Measurements from ENCODE around the gene CCNK.

Gene CCNK

DNA sequence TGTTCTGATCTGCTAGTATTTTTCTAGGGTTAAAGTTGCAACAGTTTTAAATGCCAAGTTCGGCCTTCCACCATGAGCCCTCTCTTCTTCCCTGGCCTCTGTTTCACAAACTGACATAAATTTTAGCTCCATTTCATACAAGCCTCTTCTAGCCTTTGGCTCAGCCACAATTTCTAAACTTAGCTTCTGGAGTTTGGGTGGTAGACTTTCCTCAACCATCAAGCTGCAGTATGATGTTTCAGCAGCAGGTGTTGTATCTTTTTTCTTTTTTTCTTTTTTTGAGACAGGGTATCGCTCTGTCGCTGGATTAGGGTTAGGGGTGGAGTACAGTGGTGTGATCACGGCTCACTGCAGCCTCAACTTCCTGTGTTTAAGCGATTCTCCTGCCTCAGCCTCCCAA is 30.0 kb upstream of the CCNK start:
- no peaks in the 10 kb centered on the region for H3K4me1 ChIP-seq (ENCODE audit: insufficient read depth, low read length, severe bottlenecking)
- H4K20me1 ChIP-seq (ENCODE audit: insufficient read depth, low read length), result no peaks in the 10 kb centered on the region
- H3K27me3 ChIP-seq (ENCODE audit: insufficient read depth, low read length), result no peaks in the 10 kb centered on the region
- H3K79me2 ChIP-seq (ENCODE audit: insufficient read depth, low read length), result no peaks in the 10 kb centered on the region
- H3K4me3 ChIP-seq (ENCODE audit: low read depth, low read length, poor library complexity, severe bottlenecking), result no peak overlapping the region
- H3K27ac ChIP-seq (ENCODE audit: low read depth, low read length, poor library complexity, severe bottlenecking), result no peak overlapping the region
- no peak overlapping the region for H2AFZ ChIP-seq (ENCODE audit: low read length)
- H3K9me3 ChIP-seq (ENCODE audit: low read length), result no peaks in the 10 kb centered on the region
- H3K4me2 ChIP-seq (ENCODE audit: low read length), result no peak overlapping the region
- TF ChIP-seq, protein P1, sequence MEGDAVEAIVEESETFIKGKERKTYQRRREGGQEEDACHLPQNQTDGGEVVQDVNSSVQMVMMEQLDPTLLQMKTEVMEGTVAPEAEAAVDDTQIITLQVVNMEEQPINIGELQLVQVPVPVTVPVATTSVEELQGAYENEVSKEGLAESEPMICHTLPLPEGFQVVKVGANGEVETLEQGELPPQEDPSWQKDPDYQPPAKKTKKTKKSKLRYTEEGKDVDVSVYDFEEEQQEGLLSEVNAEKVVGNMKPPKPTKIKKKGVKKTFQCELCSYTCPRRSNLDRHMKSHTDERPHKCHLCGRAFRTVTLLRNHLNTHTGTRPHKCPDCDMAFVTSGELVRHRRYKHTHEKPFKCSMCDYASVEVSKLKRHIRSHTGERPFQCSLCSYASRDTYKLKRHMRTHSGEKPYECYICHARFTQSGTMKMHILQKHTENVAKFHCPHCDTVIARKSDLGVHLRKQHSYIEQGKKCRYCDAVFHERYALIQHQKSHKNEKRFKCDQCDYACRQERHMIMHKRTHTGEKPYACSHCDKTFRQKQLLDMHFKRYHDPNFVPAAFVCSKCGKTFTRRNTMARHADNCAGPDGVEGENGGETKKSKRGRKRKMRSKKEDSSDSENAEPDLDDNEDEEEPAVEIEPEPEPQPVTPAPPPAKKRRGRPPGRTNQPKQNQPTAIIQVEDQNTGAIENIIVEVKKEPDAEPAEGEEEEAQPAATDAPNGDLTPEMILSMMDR (IDR thresholded peaks at IDR 0.05; ENCODE audit: low read length), result no peak
- no peak for TF ChIP-seq EZH2 (IDR thresholded peaks at IDR 0.05; ENCODE audit: borderline replicate concordance, low read length)
- H3F3A ChIP-seq (ENCODE audit: insufficient read depth, low read length), result no peaks in the 10 kb centered on the region
- H3K9me2 ChIP-seq (ENCODE audit: low read depth, low read length), result no peaks in the 10 kb centered on the region
- peaks cover 36% of the 10 kb centered on the region for H3K36me3 ChIP-seq (ENCODE audit: insufficient read depth, low read length)
- no peak overlapping the region for H3K9ac ChIP-seq (ENCODE audit: low read length)

DNA sequence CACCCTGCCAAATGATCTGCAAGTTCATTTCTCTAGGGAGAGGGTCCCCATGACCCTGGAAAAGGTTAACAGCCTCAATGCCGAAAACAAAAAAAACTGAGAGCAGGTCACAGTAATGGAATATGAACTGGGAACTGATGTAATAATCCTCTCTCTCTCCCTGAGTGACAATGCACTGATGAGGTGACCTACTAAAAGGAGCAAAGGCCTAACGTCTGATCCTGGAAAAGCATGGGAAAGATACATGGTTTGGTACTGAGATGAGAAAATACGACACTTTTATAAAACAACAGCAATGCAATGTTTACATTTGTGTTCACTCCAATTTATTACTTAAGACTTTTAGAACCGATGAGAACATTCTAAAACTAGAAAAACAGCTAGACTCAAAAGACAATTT is 28.2 kb upstream of the CCNK start:
- H3K9ac ChIP-seq (ENCODE audit: low read length), result no peak overlapping the region
- H3F3A ChIP-seq (ENCODE audit: insufficient read depth, low read length), result no peaks in the 10 kb centered on the region
- H3K4me3 ChIP-seq (ENCODE audit: low read depth, low read length, poor library complexity, severe bottlenecking), result no peak overlapping the region
- H4K20me1 ChIP-seq (ENCODE audit: insufficient read depth, low read length), result no peaks in the 10 kb centered on the region
- no peak overlapping the region for H3K27ac ChIP-seq (ENCODE audit: low read depth, low read length, poor library complexity, severe bottlenecking)
- H3K79me2 ChIP-seq (ENCODE audit: insufficient read depth, low read length), result no peaks in the 10 kb centered on the region
- H3K27me3 ChIP-seq (ENCODE audit: insufficient read depth, low read length), result no peaks in the 10 kb centered on the region
- no peak overlapping the region for H3K4me2 ChIP-seq (ENCODE audit: low read length)
- H3K9me2 ChIP-seq (ENCODE audit: low read depth, low read length), result no peaks in the 10 kb centered on the region
- no peak for TF ChIP-seq EZH2 (IDR thresholded peaks at IDR 0.05; ENCODE audit: borderline replicate concordance, low read length)
- TF ChIP-seq, protein P1 (IDR thresholded peaks at IDR 0.05; ENCODE audit: low read length), result no peak
- peaks cover 42% of the 10 kb centered on the region for H3K36me3 ChIP-seq (ENCODE audit: insufficient read depth, low read length)
- H3K9me3 ChIP-seq (ENCODE audit: low read length), result no peaks in the 10 kb centered on the region
- no peaks in the 10 kb centered on the region for H3K4me1 ChIP-seq (ENCODE audit: insufficient read depth, low read length, severe bottlenecking)
- H2AFZ ChIP-seq (ENCODE audit: low read length), result no peak overlapping the region

DNA sequence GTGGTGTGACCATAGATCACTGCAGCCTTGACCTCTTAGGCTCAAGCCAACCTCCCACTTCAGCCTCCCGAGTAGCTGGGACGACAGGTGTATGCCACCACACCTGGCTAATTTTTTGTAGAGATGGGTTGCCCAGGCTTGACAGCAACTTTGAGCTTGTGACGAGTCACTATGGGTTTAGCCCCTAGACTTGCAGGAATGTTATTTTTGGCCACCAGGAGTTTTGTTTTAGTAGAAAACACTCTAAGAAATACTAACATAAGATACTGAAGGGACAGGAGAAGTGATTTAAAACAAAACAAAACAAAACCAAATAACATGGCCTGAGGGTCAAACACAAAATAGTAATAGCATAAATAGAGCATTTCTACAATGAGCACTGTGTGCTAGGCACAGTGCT is 27.0 kb upstream of the CCNK start:
- Histone ChIP-seq H3K36me3 (ENCODE audit: insufficient read depth, low read length) (peaks cover 39% of the 10 kb centered on the region), H3K4me2 (ENCODE audit: low read length) (no peak overlapping the region), H3K4me3 (ENCODE audit: low read depth, low read length, poor library complexity, severe bottlenecking) (no peak overlapping the region), H2AFZ (ENCODE audit: low read length) (no peak overlapping the region), H3K79me2 (ENCODE audit: insufficient read depth, low read length) (no peaks in the 10 kb centered on the region), H3K4me1 (ENCODE audit: insufficient read depth, low read length, severe bottlenecking) (no peaks in the 10 kb centered on the region), H3K9ac (ENCODE audit: low read length) (no peak overlapping the region), H3K9me3 (ENCODE audit: low read length) (no peaks in the 10 kb centered on the region), H3K27me3 (ENCODE audit: insufficient read depth, low read length) (no peaks in the 10 kb centered on the region), H3F3A (ENCODE audit: insufficient read depth, low read length) (no peaks in the 10 kb centered on the region), H3K9me2 (ENCODE audit: low read depth, low read length) (no peaks in the 10 kb centered on the region), H4K20me1 (ENCODE audit: insufficient read depth, low read length) (no peaks in the 10 kb centered on the region), H3K27ac (ENCODE audit: low read depth, low read length, poor library complexity, severe bottlenecking) (no peak overlapping the region)
- TF ChIP-seq, protein P1 (IDR thresholded peaks at IDR 0.05; ENCODE audit: low read length), result no peak
- TF ChIP-seq EZH2 (IDR thresholded peaks at IDR 0.05; ENCODE audit: borderline replicate concordance, low read length), result no peak
